Heart right ventricle (tissue), 16 donors: Measurements from ENCODE around the gene GRSF1. TPM values are rescaled to one million over a fixed set of nuclear protein-coding genes. Genes with fewer than 3 reads are reported as not detected.

Experiments used
- ATAC-seq, 8 donors: fragments of 200-7000 bp; cut with Tn5 transposase; one replicate each; pipeline ENCODE4 v1.9.1; 2020; ENCODE audit warnings: mild to moderate bottlenecking in 8 of 8, moderate library complexity in 8 of 8, moderate number of reproducible peaks in 1 of 8
- DNase-seq, 2 donors: peaks; one replicate each; pipeline ENCODE4 v3.0.0-alpha.2; 2020
- H3K27ac ChIP-seq, 10 donors: fragments of 200-600 bp; sonication (generic) in 2 of 10; one replicate each; pipeline versions ENCODE4 v1.5.0 to v1.8.0; 2020 to 2022; ENCODE audit warnings: mild to moderate bottlenecking in 3 of 10
- H3K27me3 ChIP-seq, 7 donors: fragments of 200-600 bp; one replicate each; pipeline ENCODE4 v1.8.0; 2021 to 2022; ENCODE audit warnings: mild to moderate bottlenecking in 2 of 7
- H3K36me3 ChIP-seq, 9 donors: fragments of 200-600 bp; sonication (generic) in 1 of 9; one replicate each; pipeline versions ENCODE4 v1.5.0 to v1.8.0; 2020 to 2022; ENCODE audit warnings: mild to moderate bottlenecking in 2 of 9
- H3K4me1 ChIP-seq, 9 donors: fragments of 200-600 bp; sonication (generic) in 1 of 9; one replicate each; pipeline versions ENCODE4 v1.5.0 to v1.8.0; 2020 to 2022; ENCODE audit warnings: mild to moderate bottlenecking in 4 of 9
- H3K4me3 ChIP-seq, 10 donors: fragments of 200-600 bp; sonication (generic) in 2 of 10; one replicate each; pipeline versions ENCODE4 v1.5.0 to v1.8.0; 2020 to 2022; ENCODE audit warnings: mild to moderate bottlenecking in 7 of 10, moderate library complexity in 2 of 10
- H3K9me3 ChIP-seq, 11 donors: fragments of 200-600 bp in 10 of 11; sonication (generic) in 2 of 11; one replicate each; pipeline versions ENCODE4 v1.5.0 to v1.8.0; 2013 to 2022; ENCODE audit warnings: mild to moderate bottlenecking in 2 of 11, control low read depth in 1 of 11, moderate library complexity in 1 of 11
- WGBS, 2 donors: extraction: QIAGEN DNeasy Blood & Tissue Kit; methylation state at CpG; one replicate each; pipeline ENCODE4 v1.1.7; 2013; ENCODE audit warnings: inconsistent platforms in 1 of 2; 5-methylcytosine and 5-hydroxymethylcytosine counted together
- intact Hi-C, 10 donors: fragments of 100-400 bp; cut with DNase I; formaldehyde crosslinking; loops; one replicate each; pipeline versions ENCODE4 v1.11.1 to v1.14.2; 2022
- polyA plus RNA-seq, 2 donors: library from polyadenylated mRNA; stranded (reverse); fragments of 200-250 nt; gene quantifications; one replicate each; pipeline ENCODE4 v1.2.3, GENCODE V29; 2013
- total RNA-seq, 10 donors: library from RNA; stranded (reverse); fragmentation: NEBNext Ultra II Directional in 3 of 10; extraction: Animal tissue kit (Norgen Biotek cat#: 25700) in 3 of 10; gene quantifications; one replicate each; pipeline versions ENCODE4 v1.2.1 to v1.2.4, GENCODE V29; 2021 to 2023
- TF ChIP-seq, protein P1 (sequence below), 9 donors: fragments of 200-600 bp; sonication (generic) in 2 of 9; IDR thresholded peaks; one replicate each; pipeline versions ENCODE4 v1.5.0 to v1.8.0; 2021 to 2022; ENCODE audit warnings: antibody characterized with exemption in 9 of 9, mild to moderate bottlenecking in 5 of 9, moderate library complexity in 1 of 9
- donor health status: Arrhythmogenic right ventricular cardiomyopathy.
- donor health status: ischemic (EF 13 %, LVEDD 7.1; RV severe dilation, severe dysfunction).
- donor health status: healthy with polysubstance abuse.
- donor health status: DM: no; HTN: yes; CAD: no.
- donor health status: DM: no; HTN: no; CAD: no.
- donor health status: ischemic (EF 25% LVEDD 6.9; RV normal size, moderate dysfunction).
- donor health status: ischemic (EF 25% LVEDD 5.7; RV mildly dilated, moderate dysfunction).
- donor health status: healthy.
- donor health status: DM: yes; HTN: yes; CAD: no.
- donor health status: Ischemic cardiomyopathy.
- donor health status: ischemic (EF 35%, LVEDD 5.7; RV mildly dilated, moderate dysfunction).
- donor health status: nonischemic (EF 11% LVEDD 7.7; RV severe dilation, severe dysfunction).
- donor health status: DM: yes; HTN: yes; CAD: no.
- donor health status: PGD.
- donor health status: ischemic (EF 29% LVEDD 5.4; RV normal size, mild dysfunction).
- donor health status: nonischemic (EF 23%, LVEDD 6.1; RV moderate dilation, normal function).

Gene GRSF1
- total and polyA plus RNA-seq, 12 donors = 33.7 to 131 (median 101) TPM

DNA sequence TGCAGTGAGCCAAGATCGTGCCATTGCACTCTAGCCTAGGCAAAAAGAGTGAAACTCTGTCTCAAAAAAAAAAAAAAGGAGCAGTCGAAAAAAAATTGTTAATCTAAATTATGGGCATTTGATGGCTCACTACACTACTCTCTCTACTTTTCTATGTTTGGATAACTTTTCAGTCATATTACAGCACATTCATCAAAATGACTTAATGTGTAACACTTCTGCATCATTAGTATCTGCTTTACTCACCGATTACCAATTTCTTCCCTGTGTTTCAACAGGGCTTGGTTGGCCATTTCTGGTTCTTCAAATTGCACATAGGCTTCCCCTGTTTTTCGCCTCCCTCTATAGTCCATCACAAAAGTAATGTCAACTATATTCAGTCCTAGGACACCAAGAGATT, 8.4 kb downstream of the GRSF1 start:
- intact Hi-C loops = loop anchor here in 6 of 10 donors (10.0 kb wide), 4 partner anchors 46 to 164 kb away; partner anchors contain the start of genes DCK (in 3 of the 6) and UTP3 (in 1 of the 6)
- DNase-seq (no peak), ATAC-seq (no peak)
- Histone ChIP-seq H3K4me3 (no peak overlapping the region), H3K27me3 (no peaks in the 10 kb centered on the region), H3K36me3 (peaks cover 0 to 98% (median 46%) of the 10 kb centered on the region in 9 donors), H3K4me1 (peaks cover 0 to 16% (median 6%) of the 10 kb centered on the region in 9 donors), H3K27ac (no peak overlapping the region), H3K9me3 (no peaks in the 10 kb centered on the region)
- TF ChIP-seq, protein P1, sequence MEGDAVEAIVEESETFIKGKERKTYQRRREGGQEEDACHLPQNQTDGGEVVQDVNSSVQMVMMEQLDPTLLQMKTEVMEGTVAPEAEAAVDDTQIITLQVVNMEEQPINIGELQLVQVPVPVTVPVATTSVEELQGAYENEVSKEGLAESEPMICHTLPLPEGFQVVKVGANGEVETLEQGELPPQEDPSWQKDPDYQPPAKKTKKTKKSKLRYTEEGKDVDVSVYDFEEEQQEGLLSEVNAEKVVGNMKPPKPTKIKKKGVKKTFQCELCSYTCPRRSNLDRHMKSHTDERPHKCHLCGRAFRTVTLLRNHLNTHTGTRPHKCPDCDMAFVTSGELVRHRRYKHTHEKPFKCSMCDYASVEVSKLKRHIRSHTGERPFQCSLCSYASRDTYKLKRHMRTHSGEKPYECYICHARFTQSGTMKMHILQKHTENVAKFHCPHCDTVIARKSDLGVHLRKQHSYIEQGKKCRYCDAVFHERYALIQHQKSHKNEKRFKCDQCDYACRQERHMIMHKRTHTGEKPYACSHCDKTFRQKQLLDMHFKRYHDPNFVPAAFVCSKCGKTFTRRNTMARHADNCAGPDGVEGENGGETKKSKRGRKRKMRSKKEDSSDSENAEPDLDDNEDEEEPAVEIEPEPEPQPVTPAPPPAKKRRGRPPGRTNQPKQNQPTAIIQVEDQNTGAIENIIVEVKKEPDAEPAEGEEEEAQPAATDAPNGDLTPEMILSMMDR (IDR thresholded peaks at IDR 0.05) = no peak
- 97% methylated on average over 4 of the region's 4 CpGs for WGBS, 2 donors

DNA sequence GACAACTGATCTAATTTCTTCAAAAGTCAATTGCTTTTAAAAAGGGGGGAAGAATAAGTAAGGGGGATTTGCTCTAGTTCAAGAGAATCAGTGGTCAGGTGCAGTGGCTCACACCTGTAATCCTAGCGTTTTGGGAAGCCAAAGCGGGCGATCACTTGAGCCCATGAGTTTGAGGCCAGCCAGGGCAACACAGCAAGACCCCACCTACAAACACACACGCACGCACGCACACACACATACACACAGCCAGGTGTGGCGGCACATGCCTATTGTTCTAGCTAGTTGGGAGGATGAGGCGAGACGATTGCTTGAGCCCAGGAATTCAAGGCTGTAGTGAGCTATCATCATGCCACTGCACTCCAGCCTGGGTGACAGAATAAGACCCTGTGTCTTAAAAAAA, 9.6 kb downstream of the GRSF1 start:
- H3K36me3 ChIP-seq = peaks cover 0 to 100% (median 53%) of the 10 kb centered on the region in 9 donors
- H3K27ac ChIP-seq = no peak overlapping the region
- intact Hi-C loops = loop anchor here in 6 of 10 donors (10.0 kb wide), 4 partner anchors 45 to 165 kb away; partner anchors contain the start of genes DCK (in 3 of the 6) and UTP3 (in 1 of the 6)
- no peak for ATAC-seq
- TF ChIP-seq, protein P1 (IDR thresholded peaks at IDR 0.05) = no peak
- 86 to 94% methylated on average over 9 of the region's 9 CpGs for WGBS, 2 donors
- peaks cover 0 to 8% (median 0%) of the 10 kb centered on the region in 9 donors for H3K4me1 ChIP-seq
- DNase-seq = no peak
- H3K4me3 ChIP-seq = no peak overlapping the region
- no peaks in the 10 kb centered on the region for H3K27me3 ChIP-seq
- no peaks in the 10 kb centered on the region for H3K9me3 ChIP-seq

DNA sequence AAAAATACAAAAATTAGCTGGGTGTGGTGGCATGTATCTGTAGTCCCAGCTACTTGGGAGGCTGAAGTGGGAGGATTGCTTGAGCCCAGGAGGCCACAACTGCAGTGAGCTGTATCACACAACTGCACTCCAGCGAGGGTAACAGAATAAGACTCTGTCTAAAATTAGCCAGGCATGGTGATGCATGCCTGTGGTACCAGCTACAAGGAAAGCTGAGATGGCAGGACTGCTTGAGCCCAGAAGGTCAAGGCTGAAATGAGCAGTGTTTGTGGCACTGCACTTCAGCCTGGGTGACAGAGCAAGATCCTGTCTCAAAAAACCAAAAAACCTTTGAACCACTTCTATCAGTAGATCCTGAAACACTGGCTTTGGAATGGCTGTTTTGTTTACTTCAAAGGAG, 10.2 kb downstream of the GRSF1 start:
- Histone ChIP-seq H3K27ac (no peak overlapping the region), H3K4me1 (peaks cover 0 to 8% (median 0%) of the 10 kb centered on the region in 9 donors), H3K9me3 (no peaks in the 10 kb centered on the region), H3K4me3 (no peak overlapping the region), H3K36me3 (peaks cover 0 to 100% (median 59%) of the 10 kb centered on the region in 9 donors), H3K27me3 (no peaks in the 10 kb centered on the region)
- 63 to 89% methylated on average over 1 of the region's 1 CpG for WGBS, 2 donors
- TF ChIP-seq, protein P1 (IDR thresholded peaks at IDR 0.05) = no peak
- ATAC-seq (peak in 2 of 8 donors; percentile 45 to 59), DNase-seq (no peak)
- intact Hi-C loops = loop anchor here in 1 of 10 donors (10.0 kb wide), 1 partner anchor 125 kb away; no protein-coding TSS in a partner anchor

DNA sequence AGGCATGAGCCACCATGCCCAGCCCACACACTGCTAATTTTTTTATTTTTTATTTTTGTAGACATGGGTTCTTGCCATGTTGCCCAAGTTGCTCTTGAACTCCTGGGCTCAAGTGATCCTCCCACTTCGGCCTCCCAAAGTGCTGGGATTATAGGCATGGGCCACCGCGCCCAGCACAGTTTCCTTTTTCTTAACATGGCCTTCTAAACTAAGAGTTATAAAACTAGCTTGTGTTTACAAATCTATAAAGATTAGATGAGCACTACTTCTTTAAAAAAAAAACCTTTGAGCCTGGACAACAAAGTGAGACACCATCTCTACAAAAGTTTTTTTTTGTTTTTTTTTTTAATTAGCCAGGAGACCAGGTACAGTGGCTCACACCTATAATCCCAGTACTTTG, 10.7 kb downstream of the GRSF1 start:
- no peak for ATAC-seq
- H3K36me3 ChIP-seq = peaks cover 0 to 100% (median 64%) of the 10 kb centered on the region in 9 donors
- 97 to 99% methylated on average over 3 of the region's 3 CpGs for WGBS, 2 donors

More for the DNA sequence above, 10.7 kb downstream of the GRSF1 start:
- Histone ChIP-seq H3K9me3 (no peaks in the 10 kb centered on the region), H3K27ac (no peak overlapping the region), H3K27me3 (no peaks in the 10 kb centered on the region), H3K4me1 (peaks cover 0 to 6% (median 0%) of the 10 kb centered on the region in 9 donors), H3K4me3 (no peak overlapping the region)
- intact Hi-C loops = loop anchor here in 1 of 10 donors (10.0 kb wide), 1 partner anchor 124 kb away; no protein-coding TSS in a partner anchor
- TF ChIP-seq, protein P1 (IDR thresholded peaks at IDR 0.05) = no peak
- DNase-seq = no peak
